K562 (cell line): ENCODE results near the gene LRRC8E. TPM values are rescaled to one million over a fixed set of nuclear protein-coding genes. Genes with fewer than 3 reads are reported as not detected.

Source experiments
- CCAR2 ChIP-seq: fragments of 200-400 bp; formaldehyde crosslinking; IDR thresholded peaks from 2 replicates; pipeline ENCODE4 v1.6.1; 2017; ENCODE audit warnings: mild to moderate bottlenecking, low read depth, low read length
- DMBX1 ChIP-seq: fragments of 250-450 bp; sonication (Bioruptor Pico); IDR thresholded peaks from 2 replicates; pipeline ENCODE4 v1.8.0; 2022; ENCODE audit warnings: inconsistent platforms, mild to moderate bottlenecking, moderate library complexity, borderline replicate concordance
- FOSL1 ChIP-seq: fragments of 200-800 bp; sonication (Bioruptor generic); conservative IDR thresholded peaks from 2 replicates; pipeline ENCODE4 v1.6.1; 2016; ENCODE audit warnings: missing genetic modification characterization, missing compliant biosample characterization
- GABPB2 ChIP-seq: fragments of 250-450 bp; sonication (Bioruptor Pico); conservative IDR thresholded peaks from 2 replicates; pipeline ENCODE4 v1.5.1; 2021; ENCODE audit warnings: mild to moderate bottlenecking
- GTF2E2 ChIP-seq: fragments of 200-800 bp; sonication (Bioruptor generic); IDR thresholded peaks from 2 replicates; pipeline ENCODE4 v1.6.1; 2016; ENCODE audit warnings: missing genetic modification characterization, missing compliant biosample characterization
- HMGN3 ChIP-seq: IDR thresholded peaks from 2 replicates; pipeline ENCODE4 v1.6.1; 2011; ENCODE audit warnings: borderline replicate concordance, low read depth, mild to moderate bottlenecking, mixed read lengths, low read length; ENCODE audit not compliant: insufficient read length; ENCODE audit errors: extremely low read depth
- HNRNPUL1 ChIP-seq: fragments of 200-400 bp; formaldehyde crosslinking; IDR thresholded peaks from 2 replicates; pipeline ENCODE4 v1.6.1; 2017; ENCODE audit warnings: low read length
- JUND ChIP-seq, 2 experiments: IDR thresholded peaks; 2 replicates in 1 of 2; 3 replicates in 1 of 2; pipeline ENCODE4 v1.6.1; 2011; ENCODE audit warnings: borderline replicate concordance in 2 of 2, low read depth in 2 of 2, low read length in 2 of 2, improper control_type of control experiment in 1 of 2, missing biosample characterization in 1 of 2, missing genetic modification characterization in 1 of 2, missing genetic modification reagents in 1 of 2
- MCM5 ChIP-seq: fragments of 450-650 bp; IDR thresholded peaks from 2 replicates; pipeline ENCODE4 v1.6.1; 2016; ENCODE audit warnings: low read depth
- MED1 ChIP-seq: sonication (generic); formaldehyde crosslinking; IDR thresholded peaks from 2 replicates; pipeline ENCODE4 v1.8.1; 2023; ENCODE audit warnings: missing genetic modification reagents, borderline replicate concordance
- NRF1 ChIP-seq, 2 experiments: fragments of 450-650 bp; IDR thresholded peaks in 1 of 2; conservative IDR thresholded peaks in 1 of 2; 2 replicates each; pipeline ENCODE4 v1.6.1; 2014; ENCODE audit warnings: mild to moderate bottlenecking in 2 of 2
- OTX1 ChIP-seq: fragments of 450-650 bp; formaldehyde crosslinking; IDR thresholded peaks from 2 replicates; pipeline ENCODE4 v1.4.0; 2022; ENCODE audit warnings: mild to moderate bottlenecking
- PHB ChIP-seq: fragments of 250-450 bp; sonication (Bioruptor Pico); IDR thresholded peaks from 2 replicates; pipeline ENCODE4 v1.5.0; 2021
- RUNX1 ChIP-seq: sonication (generic); IDR thresholded peaks from 2 replicates; pipeline ENCODE4 v1.6.1; 2016; ENCODE audit warnings: antibody characterized with exemption, low read depth
- SIX5 ChIP-seq, 2 experiments: IDR thresholded peaks; 2 replicates each; pipeline ENCODE4 v1.6.1; 2011; ENCODE audit warnings: low read length in 2 of 2, borderline replicate concordance in 1 of 2, low read depth in 1 of 2, mild to moderate bottlenecking in 1 of 2, moderate library complexity in 1 of 2; ENCODE audit not compliant: insufficient read depth in 1 of 2
- SLC30A9 ChIP-seq: fragments of 250-450 bp; sonication (Bioruptor Pico); IDR thresholded peaks from 2 replicates; pipeline ENCODE4 v1.8.0; 2022; ENCODE audit warnings: mild to moderate bottlenecking, moderate library complexity
- THAP7 ChIP-seq: fragments of 250-450 bp; sonication (Bioruptor Pico); IDR thresholded peaks from 2 replicates; pipeline ENCODE4 v1.5.0; 2021
- U2AF2 ChIP-seq: fragments of 200-400 bp; formaldehyde crosslinking; optimal IDR thresholded peaks from 2 replicates; pipeline ENCODE3; 2017; ENCODE audit warnings: low read depth, mild to moderate bottlenecking, low read length
- ZKSCAN1 ChIP-seq: fragments of 150-350 bp; IDR thresholded peaks from 2 replicates; pipeline ENCODE4 v1.6.1; 2016; ENCODE audit warnings: low read depth, low read length
- ZNF146 ChIP-seq: IDR thresholded peaks from one replicate; pipeline ENCODE4 v1.6.1; 2018; ENCODE audit warnings: missing compliant biosample characterization; ENCODE audit not compliant: unreplicated experiment
- ZNF584 ChIP-seq: fragments of 200-800 bp; sonication (Bioruptor generic); IDR thresholded peaks from 2 replicates; pipeline ENCODE4 v1.6.1; 2016; ENCODE audit warnings: low read depth, mild to moderate bottlenecking, missing genetic modification characterization, missing compliant biosample characterization
- ZNF696 ChIP-seq: fragments of 250-450 bp; sonication (Bioruptor Pico); conservative IDR thresholded peaks from 2 replicates; pipeline ENCODE4 v1.4.0; 2020; ENCODE audit warnings: mild to moderate bottlenecking, moderate library complexity
- ZNF76 ChIP-seq: fragments of 250-450 bp; sonication (Bioruptor Pico); IDR thresholded peaks from 2 replicates; pipeline ENCODE4 v1.4.0; 2020; ENCODE audit warnings: mild to moderate bottlenecking, moderate library complexity, borderline replicate concordance
- ZNF830 ChIP-seq: fragments of 250-450 bp; sonication (Bioruptor Pico); IDR thresholded peaks from 2 replicates; pipeline ENCODE4 v1.5.0; 2021; ENCODE audit warnings: mild to moderate bottlenecking
- polyA plus RNA-seq, 8 experiments: library from polyadenylated mRNA; depleted of rRNA in 4 of 8; stranded (reverse) in 5 of 8; unstranded in 3 of 8; fragments of >200 nt; fragmentation: Nextera tagmentation in 2 of 8; fragmentation: Illumina TruSeq in 1 of 8; extraction: Ambion mirVana in 2 of 8; extraction: Trizol in 1 of 8; gene quantifications; 2 replicates each; pipeline versions ENCODE4 v1.2.1 to v1.2.3, GENCODE V29; 2011 to 2014; ENCODE audit warnings: inconsistent platforms in 1 of 8, missing spikeins in 1 of 8
- total RNA-seq, 7 experiments: library from RNA; depleted of rRNA in 6 of 7; stranded (reverse); fragments of >200 nt in 6 of 7; fragmentation: Illumina TruSeq in 2 of 7; extraction: Trizol in 2 of 7; gene quantifications; 2 replicates each; pipeline versions ENCODE4 v1.2.1 to v1.2.3, GENCODE V29; 2011 to 2021; ENCODE audit warnings: low replicate concordance in 1 of 7
- TF ChIP-seq, protein P1 (sequence below): fragments of 250-450 bp; sonication (Bioruptor Pico); IDR thresholded peaks from 2 replicates; pipeline ENCODE4 v1.5.0; 2021
- TF ChIP-seq, protein P2 (sequence below): sonication (generic); formaldehyde crosslinking; IDR thresholded peaks from 2 replicates; pipeline ENCODE4 v1.8.1; 2023; ENCODE audit warnings: mild to moderate bottlenecking, missing genetic modification reagents, moderate library complexity

LRRC8E gene
- total and polyA plus RNA-seq, 9 of the 15 experiments (the other 6 are each of a cell fraction or from before 2014, with no cell fraction given) = 0.08 to 5.7 (median 3.5) TPM; not detected in 1

- TF ChIP-seq ZNF76 (CRISPR knock-in tag) = no peak
- TF ChIP-seq RUNX1 = no peak
- TF ChIP-seq SIX5 (IDR thresholded peaks at IDR 0.05; ENCODE audit: borderline replicate concordance in 1 of 2, insufficient read depth in 1 of 2, low read depth in 1 of 2, low read length in 2 of 2) = no peak
- TF ChIP-seq THAP7 (CRISPR knock-in tag) = no peak
- TF ChIP-seq CCAR2 = no peak
- no peak for TF ChIP-seq SLC30A9
- TF ChIP-seq ZNF584 (CRISPR knock-in tag) = no peak
- no peak for TF ChIP-seq U2AF2
- peak; percentile 17; the same call in 1 of the 2 replicates for TF ChIP-seq DMBX1 (CRISPR knock-in tag)
- peak; percentile 76; the same call in 1 of the 2 replicates for TF ChIP-seq GTF2E2 (tag)
- TF ChIP-seq OTX1 (CRISPR knock-in tag) = no peak
- peak; percentile 94 for TF ChIP-seq JUND (IDR thresholded peaks at IDR 0.05; ENCODE audit: borderline replicate concordance, low read depth, low read length)
- peak; percentile 37; the same call in 1 of the 3 replicates for TF ChIP-seq JUND (tag; IDR thresholded peaks at IDR 0.05; ENCODE audit: borderline replicate concordance, low read depth, low read length)
- TF ChIP-seq PHB (CRISPR knock-in tag) = no peak
- peak; percentile 46; the same call in 1 of the 2 replicates for TF ChIP-seq FOSL1 (tag)
- no peak for TF ChIP-seq HNRNPUL1
- TF ChIP-seq ZNF696 (CRISPR knock-in tag) = no peak
- TF ChIP-seq, protein P1, sequence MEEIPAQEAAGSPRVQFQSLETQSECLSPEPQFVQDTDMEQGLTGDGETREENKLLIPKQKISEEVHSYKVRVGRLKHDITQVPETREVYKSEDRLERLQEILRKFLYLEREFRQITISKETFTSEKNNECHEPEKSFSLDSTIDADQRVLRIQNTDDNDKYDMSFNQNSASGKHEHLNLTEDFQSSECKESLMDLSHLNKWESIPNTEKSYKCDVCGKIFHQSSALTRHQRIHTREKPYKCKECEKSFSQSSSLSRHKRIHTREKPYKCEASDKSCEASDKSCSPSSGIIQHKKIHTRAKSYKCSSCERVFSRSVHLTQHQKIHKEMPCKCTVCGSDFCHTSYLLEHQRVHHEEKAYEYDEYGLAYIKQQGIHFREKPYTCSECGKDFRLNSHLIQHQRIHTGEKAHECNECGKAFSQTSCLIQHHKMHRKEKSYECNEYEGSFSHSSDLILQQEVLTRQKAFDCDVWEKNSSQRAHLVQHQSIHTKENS (CRISPR knock-in tag) = no peak; the same call in 1 of the 2 replicates
- no peak for TF ChIP-seq ZNF146 (CRISPR knock-in tag)
- TF ChIP-seq HMGN3 = peak; percentile 71
- TF ChIP-seq, protein P2, sequence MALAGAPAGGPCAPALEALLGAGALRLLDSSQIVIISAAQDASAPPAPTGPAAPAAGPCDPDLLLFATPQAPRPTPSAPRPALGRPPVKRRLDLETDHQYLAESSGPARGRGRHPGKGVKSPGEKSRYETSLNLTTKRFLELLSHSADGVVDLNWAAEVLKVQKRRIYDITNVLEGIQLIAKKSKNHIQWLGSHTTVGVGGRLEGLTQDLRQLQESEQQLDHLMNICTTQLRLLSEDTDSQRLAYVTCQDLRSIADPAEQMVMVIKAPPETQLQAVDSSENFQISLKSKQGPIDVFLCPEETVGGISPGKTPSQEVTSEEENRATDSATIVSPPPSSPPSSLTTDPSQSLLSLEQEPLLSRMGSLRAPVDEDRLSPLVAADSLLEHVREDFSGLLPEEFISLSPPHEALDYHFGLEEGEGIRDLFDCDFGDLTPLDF (CRISPR knock-in tag) = no peak; the same call in 1 of the 2 replicates
- peak; percentile 91 to 92 for TF ChIP-seq NRF1 (conservative IDR thresholded peaks at IDR 0.05 in 1 of 2, IDR thresholded peaks at IDR 0.05 in 1 of 2)
- TF ChIP-seq GABPB2 (CRISPR knock-in tag) = no peak
- TF ChIP-seq MED1 (CRISPR knock-in tag) = no peak
- TF ChIP-seq ZKSCAN1 = no peak
- TF ChIP-seq ZNF830 (CRISPR knock-in tag) = no peak
- no peak for TF ChIP-seq MCM5
Measured at GRCh38 chr19:7943444-7944176, 55.3 kb downstream of the LRRC8E start, which contains the start of gene TIMM44 (continued).
